Measurements from ENCODE around the gene CALML3. TPM values are rescaled to one million over a fixed set of nuclear protein-coding genes. Genes with fewer than 3 reads are reported as not detected.

The CALML3 gene
- total and polyA plus RNA-seq, 9 donors: 0.02 to 1.5 TPM; not detected in 7

- Histone ChIP-seq H3K27ac (no peak overlapping the region), H3K36me3 (no peaks in the 10 kb centered on the region), H3K27me3 (no peaks in the 10 kb centered on the region), H3K9me3 (no peaks in the 10 kb centered on the region), H3K4me3 (no peak overlapping the region), H3K4me1 (ENCODE audit: insufficient read depth) (no peaks in the 10 kb centered on the region)
- DNase-seq: no peak
- WGBS, 3 donors: 83 to 88% (median 85%) methylated on average over 15 of the region's 15 CpGs
- TF ChIP-seq POLR2A (IDR thresholded peaks at IDR 0.05) (no peak), CTCF (IDR thresholded peaks at IDR 0.05) (no peak), EP300 (IDR thresholded peaks at IDR 0.05) (no peak)
- intact Hi-C loops (cut with DNase I): no loop called here
Measured at GRCh38 chr10:5512881-5513612, 11.7 kb upstream of the CALML3 start.

DNA sequence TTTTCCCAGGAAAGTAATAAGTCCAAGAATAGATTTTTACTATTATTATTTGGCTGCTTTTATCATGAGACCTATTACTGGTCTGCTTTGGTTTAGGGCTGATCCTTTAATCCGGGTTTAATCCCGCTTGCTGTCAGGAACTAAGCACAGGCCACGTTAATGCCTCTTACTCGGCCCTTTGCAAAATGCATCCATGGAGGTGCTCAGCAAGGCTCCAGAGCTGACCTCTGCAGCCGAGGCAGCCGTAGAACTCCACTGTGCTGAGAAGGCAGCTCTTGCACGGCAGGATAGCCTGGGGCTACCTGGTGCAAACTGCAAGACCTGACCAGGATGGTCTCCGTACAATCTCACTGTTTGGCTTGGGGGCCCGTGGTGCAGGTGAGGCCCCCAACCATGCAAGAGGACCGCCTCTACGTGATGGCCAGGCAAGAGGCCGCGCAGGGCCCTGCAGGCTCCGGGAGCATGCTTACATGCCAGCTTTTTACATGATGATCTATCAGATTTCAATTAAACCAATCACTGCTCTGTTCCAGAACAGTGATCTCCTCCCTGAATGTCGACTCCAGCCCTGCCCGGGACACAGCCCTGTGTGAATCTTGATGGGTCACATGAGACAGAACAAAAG lies 10.4 kb upstream of the CALML3 start:
- intact Hi-C loops (cut with DNase I): no loop called here
- TF ChIP-seq POLR2A (IDR thresholded peaks at IDR 0.05) (no peak), EP300 (IDR thresholded peaks at IDR 0.05) (no peak), CTCF (IDR thresholded peaks at IDR 0.05) (no peak)
- H3K36me3 ChIP-seq: no peaks in the 10 kb centered on the region
- no peak for DNase-seq
- H3K27ac ChIP-seq: no peak overlapping the region
- no peak overlapping the region for H3K4me3 ChIP-seq
- H3K4me1 ChIP-seq (ENCODE audit: insufficient read depth): no peaks in the 10 kb centered on the region
- H3K27me3 ChIP-seq: no peaks in the 10 kb centered on the region
- no peaks in the 10 kb centered on the region for H3K9me3 ChIP-seq
- 90 to 92% (median 90%) methylated on average over 16 of the region's 16 CpGs for WGBS, 3 donors

GRCh38 chr10:5515948-5516761 lies 8.6 kb upstream of the CALML3 start:
- intact Hi-C loops (cut with DNase I): no loop called here
- Histone ChIP-seq H3K9me3 (no peaks in the 10 kb centered on the region), H3K27me3 (no peaks in the 10 kb centered on the region), H3K27ac (no peak overlapping the region), H3K4me3 (no peak overlapping the region), H3K4me1 (ENCODE audit: insufficient read depth) (no peaks in the 10 kb centered on the region), H3K36me3 (no peaks in the 10 kb centered on the region)
- no peak for DNase-seq
- WGBS, 3 donors: 74 to 81% (median 81%) methylated on average over 10 of the region's 10 CpGs
- no peak for TF ChIP-seq EP300 (IDR thresholded peaks at IDR 0.05)
- no peak for TF ChIP-seq POLR2A (IDR thresholded peaks at IDR 0.05)
- TF ChIP-seq CTCF (IDR thresholded peaks at IDR 0.05): no peak

DNA sequence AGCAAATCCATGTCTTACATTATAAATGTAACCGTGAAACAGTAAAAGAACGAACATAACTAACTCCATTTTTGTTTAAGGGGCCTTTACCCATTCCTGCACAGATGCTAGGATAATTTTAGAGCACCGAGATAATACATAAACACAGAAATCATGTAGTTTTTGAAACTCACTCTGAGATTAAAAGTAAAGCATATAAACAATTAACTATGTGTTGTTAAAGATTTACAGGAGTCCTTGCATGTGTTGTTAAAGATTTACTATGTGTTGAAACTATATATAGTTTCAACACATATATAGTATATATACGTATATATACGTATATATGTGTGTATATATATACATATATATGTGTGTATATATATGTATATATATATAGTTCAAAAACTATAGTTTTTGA lies 7.2 kb upstream of the CALML3 start:
- no peak overlapping the region for H3K4me3 ChIP-seq
- H3K27me3 ChIP-seq: no peaks in the 10 kb centered on the region
- WGBS, 3 donors: 71 to 82% (median 72%) methylated on average over 5 of the region's 5 CpGs
- DNase-seq: no peak
- no peak overlapping the region for H3K27ac ChIP-seq
- no peaks in the 10 kb centered on the region for H3K9me3 ChIP-seq
- no peaks in the 10 kb centered on the region for H3K4me1 ChIP-seq (ENCODE audit: insufficient read depth)
- intact Hi-C loops (cut with DNase I): no loop called here
- TF ChIP-seq POLR2A (IDR thresholded peaks at IDR 0.05): no peak
- TF ChIP-seq CTCF (IDR thresholded peaks at IDR 0.05): no peak
- no peak for TF ChIP-seq EP300 (IDR thresholded peaks at IDR 0.05)
- no peaks in the 10 kb centered on the region for H3K36me3 ChIP-seq
